A549 (cell line): ENCODE data around the gene TLCD3A. TPM values are rescaled to one million over a fixed set of nuclear protein-coding genes. Genes with fewer than 3 reads are reported as not detected.

Source experiments
- CBX8 ChIP-seq: fragments of 200-600 bp; sonication (generic); IDR thresholded peaks from 2 replicates; pipeline ENCODE4 v1.6.1; 2016
- EP300 ChIP-seq, 2 experiments: fragments of >200 bp; sonication (Bioruptor Twin); formaldehyde crosslinking; IDR thresholded peaks; 2 replicates in 1 of 2; 3 replicates in 1 of 2; pipeline ENCODE4 v1.6.1; 2016 to 2017
- FOXS1 ChIP-seq: fragments of 250-450 bp; sonication (Bioruptor Pico); IDR thresholded peaks from 2 replicates; pipeline ENCODE4 v1.5.0; 2020; ENCODE audit warnings: mild to moderate bottlenecking, moderate library complexity
- GATA3 ChIP-seq: IDR thresholded peaks from 2 replicates; pipeline ENCODE4 v1.6.1; 2012; ENCODE audit warnings: borderline replicate concordance
- HOXA7 ChIP-seq: fragments of 250-450 bp; sonication (Bioruptor Pico); IDR thresholded peaks from 2 replicates; pipeline ENCODE4 v1.5.0; 2020; ENCODE audit warnings: mild to moderate bottlenecking, moderate library complexity
- JUNB ChIP-seq: fragments of >200 bp; sonication (Bioruptor Twin); formaldehyde crosslinking; IDR thresholded peaks from 2 replicates; pipeline ENCODE4 v1.6.1; 2016
- MAFK ChIP-seq: fragments of 450-650 bp; IDR thresholded peaks from 2 replicates; pipeline ENCODE4 v1.6.1; 2014; ENCODE audit not compliant: partially characterized antibody
- NFE2L2 ChIP-seq: fragments of 150-350 bp; conservative IDR thresholded peaks from 2 replicates; pipeline ENCODE4 v1.6.1; 2014; ENCODE audit warnings: low read length
- NPAS2 ChIP-seq: fragments of 250-450 bp; sonication (Bioruptor Pico); IDR thresholded peaks from 2 replicates; pipeline ENCODE4 v1.8.0; 2022; ENCODE audit warnings: mild to moderate bottlenecking, moderate library complexity, borderline replicate concordance
- POLR2A ChIP-seq: IDR thresholded peaks from 2 replicates; pipeline ENCODE4 v1.6.1; 2012; ENCODE audit warnings: mild to moderate bottlenecking, low read length
- POLR2AphosphoS2 ChIP-seq: conservative IDR thresholded peaks from 2 replicates; pipeline ENCODE4 v1.6.1; 2012; ENCODE audit warnings: low read length, improper control_type of control experiment, inconsistent platforms
- RAD21 ChIP-seq, 2 experiments: fragments of >200 bp in 1 of 2; sonication (Bioruptor Twin) in 1 of 2; formaldehyde crosslinking in 1 of 2; IDR thresholded peaks in 1 of 2; conservative IDR thresholded peaks in 1 of 2; 2 replicates in 1 of 2; 3 replicates in 1 of 2; pipeline ENCODE4 v1.6.1; 2012 to 2018; ENCODE audit warnings: inconsistent platforms in 1 of 2
- RARB ChIP-seq: fragments of 250-450 bp; sonication (Bioruptor Pico); IDR thresholded peaks from 2 replicates; pipeline ENCODE4 v1.8.0; 2021; ENCODE audit warnings: mild to moderate bottlenecking, moderate library complexity
- RNF2 ChIP-seq: fragments of 200-600 bp; sonication (generic); IDR thresholded peaks from 2 replicates; pipeline ENCODE4 v1.6.1; 2016; ENCODE audit warnings: low read depth, mild to moderate bottlenecking, antibody characterized with exemption, moderate library complexity, borderline replicate concordance
- SMC3 ChIP-seq: fragments of >200 bp; sonication (Bioruptor Twin); formaldehyde crosslinking; IDR thresholded peaks from 3 replicates; pipeline ENCODE4 v1.6.1; 2018; ENCODE audit warnings: inconsistent platforms
- TFCP2L1 ChIP-seq: fragments of 250-450 bp; sonication (Bioruptor Pico); IDR thresholded peaks from 2 replicates; pipeline ENCODE4 v1.5.0; 2021; ENCODE audit warnings: mild to moderate bottlenecking
- ZSCAN20 ChIP-seq: fragments of 250-450 bp; sonication (Bioruptor Pico); IDR thresholded peaks from 2 replicates; pipeline ENCODE4 v1.8.0; 2022; ENCODE audit warnings: mild to moderate bottlenecking, moderate library complexity
- polyA plus RNA-seq, 4 experiments: library from polyadenylated mRNA; depleted of rRNA in 3 of 4; stranded (reverse); fragments of >200 nt; fragmentation: RNase III in 1 of 4; extraction: RNeasy Plus Mini Kit Qiagen cat#74134 plus additional on column Dnase treatment in 1 of 4; gene quantifications; 2 replicates in 3 of 4; 3 replicates in 1 of 4; pipeline ENCODE4 v1.2.3, GENCODE V29; 2011 to 2017
- TF ChIP-seq, protein P1 (sequence below): IDR thresholded peaks from 2 replicates; pipeline ENCODE4 v1.6.1; 2012
- TF ChIP-seq, protein P2 (sequence below): IDR thresholded peaks from 2 replicates; pipeline ENCODE4 v1.6.1; 2012
- TF ChIP-seq, protein P3 (sequence below): fragments of 250-450 bp; sonication (Bioruptor Pico); IDR thresholded peaks from 2 replicates; pipeline ENCODE4 v1.5.0; 2020; ENCODE audit warnings: low read depth, mild to moderate bottlenecking, moderate library complexity
- TF ChIP-seq, protein P4 (sequence below): fragments of 450-650 bp; IDR thresholded peaks from 2 replicates; pipeline ENCODE4 v1.6.1; 2014; ENCODE audit warnings: antibody characterized with exemption
- TF ChIP-seq, protein P5 (sequence below): fragments of 150-350 bp; IDR thresholded peaks from 2 replicates; pipeline ENCODE4 v1.6.1; 2014; ENCODE audit warnings: low read depth, mild to moderate bottlenecking, low read length
- TF ChIP-seq, protein P6 (sequence below): fragments of 250-450 bp; sonication (Bioruptor Pico); IDR thresholded peaks from 2 replicates; pipeline ENCODE4 v1.5.0; 2021; ENCODE audit warnings: mild to moderate bottlenecking, moderate library complexity, borderline replicate concordance
- TF ChIP-seq, protein P7 (sequence below): fragments of >200 bp; sonication (Bioruptor Twin); formaldehyde crosslinking; IDR thresholded peaks from 2 replicates; pipeline ENCODE4 v1.6.1; 2016
- TF ChIP-seq, protein P8 (sequence below): fragments of >200 bp; sonication (Bioruptor Twin); formaldehyde crosslinking; IDR thresholded peaks from 3 replicates; pipeline ENCODE4 v1.5.1; 2016

The TLCD3A gene
- polyA plus RNA-seq, 2 of the 4 experiments (the other 2 are of a cell fraction), result 29.5 to 31.5 TPM

DNA sequence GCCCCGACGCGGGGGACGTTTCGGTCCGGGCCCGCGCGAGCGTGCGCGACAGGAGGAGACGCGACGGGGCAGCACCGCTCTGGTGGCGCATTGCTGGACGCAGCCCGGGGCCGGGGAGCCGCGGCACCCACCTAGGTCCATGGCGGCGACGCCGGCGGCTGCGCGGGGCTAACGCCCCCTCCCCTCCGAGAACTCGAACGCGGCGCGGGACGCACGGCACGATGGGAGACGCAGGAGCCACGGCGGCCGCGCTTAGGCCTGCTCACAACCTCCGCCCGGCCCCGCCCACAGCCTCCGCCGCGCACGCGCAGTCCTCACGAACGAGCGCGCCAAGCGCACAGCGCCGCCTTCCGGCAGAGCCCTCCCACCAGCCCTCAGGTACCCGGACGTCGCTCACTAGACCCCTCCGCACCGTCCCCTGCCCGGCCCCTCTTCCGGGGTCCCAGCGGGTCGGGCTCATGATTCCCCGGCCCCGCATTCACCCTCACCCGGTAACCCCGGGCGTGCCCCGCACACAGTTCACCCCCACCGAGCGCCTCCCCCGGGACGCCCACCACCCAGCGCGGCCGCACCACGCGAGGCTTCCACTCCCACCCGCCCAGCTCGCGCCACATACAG lies 19.7 kb downstream of the TLCD3A start, which contains the start of gene GEMIN4 (continued):
- TF ChIP-seq, protein P1, sequence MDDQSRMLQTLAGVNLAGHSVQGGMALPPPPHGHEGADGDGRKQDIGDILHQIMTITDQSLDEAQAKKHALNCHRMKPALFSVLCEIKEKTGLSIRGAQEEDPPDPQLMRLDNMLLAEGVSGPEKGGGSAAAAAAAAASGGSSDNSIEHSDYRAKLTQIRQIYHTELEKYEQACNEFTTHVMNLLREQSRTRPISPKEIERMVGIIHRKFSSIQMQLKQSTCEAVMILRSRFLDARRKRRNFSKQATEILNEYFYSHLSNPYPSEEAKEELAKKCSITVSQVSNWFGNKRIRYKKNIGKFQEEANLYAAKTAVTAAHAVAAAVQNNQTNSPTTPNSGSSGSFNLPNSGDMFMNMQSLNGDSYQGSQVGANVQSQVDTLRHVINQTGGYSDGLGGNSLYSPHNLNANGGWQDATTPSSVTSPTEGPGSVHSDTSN, result peak; percentile 47; the same call in 1 of the 2 replicates
- TF ChIP-seq MAFK (no peak), ZSCAN20 (CRISPR knock-in tag) (no peak), GATA3 (no peak), EP300 (IDR thresholded peaks at IDR 0.05) (no peak), NFE2L2 (no peak), RNF2 (no peak), HOXA7 (CRISPR knock-in tag) (no peak), TFCP2L1 (CRISPR knock-in tag) (no peak; the same call in 1 of the 2 replicates), FOXS1 (CRISPR knock-in tag) (no peak), POLR2AphosphoS2 (no peak), RAD21 (conservative IDR thresholded peaks at IDR 0.05 in 1 of 2, IDR thresholded peaks at IDR 0.05 in 1 of 2) (peak; percentile 32 to 64; a peak in 4 of 5 replicates), CBX8 (no peak), RARB (CRISPR knock-in tag) (no peak), POLR2A (peak; percentile 92), JUNB (no peak), SMC3 (peak; percentile 74), NPAS2 (CRISPR knock-in tag) (no peak)
- TF ChIP-seq, protein P2, sequence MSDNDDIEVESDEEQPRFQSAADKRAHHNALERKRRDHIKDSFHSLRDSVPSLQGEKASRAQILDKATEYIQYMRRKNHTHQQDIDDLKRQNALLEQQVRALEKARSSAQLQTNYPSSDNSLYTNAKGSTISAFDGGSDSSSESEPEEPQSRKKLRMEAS, result peak; percentile 81
- TF ChIP-seq, protein P3, sequence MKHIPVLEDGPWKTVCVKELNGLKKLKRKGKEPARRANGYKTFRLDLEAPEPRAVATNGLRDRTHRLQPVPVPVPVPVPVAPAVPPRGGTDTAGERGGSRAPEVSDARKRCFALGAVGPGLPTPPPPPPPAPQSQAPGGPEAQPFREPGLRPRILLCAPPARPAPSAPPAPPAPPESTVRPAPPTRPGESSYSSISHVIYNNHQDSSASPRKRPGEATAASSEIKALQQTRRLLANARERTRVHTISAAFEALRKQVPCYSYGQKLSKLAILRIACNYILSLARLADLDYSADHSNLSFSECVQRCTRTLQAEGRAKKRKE (CRISPR knock-in tag), result no peak
- TF ChIP-seq, protein P4, sequence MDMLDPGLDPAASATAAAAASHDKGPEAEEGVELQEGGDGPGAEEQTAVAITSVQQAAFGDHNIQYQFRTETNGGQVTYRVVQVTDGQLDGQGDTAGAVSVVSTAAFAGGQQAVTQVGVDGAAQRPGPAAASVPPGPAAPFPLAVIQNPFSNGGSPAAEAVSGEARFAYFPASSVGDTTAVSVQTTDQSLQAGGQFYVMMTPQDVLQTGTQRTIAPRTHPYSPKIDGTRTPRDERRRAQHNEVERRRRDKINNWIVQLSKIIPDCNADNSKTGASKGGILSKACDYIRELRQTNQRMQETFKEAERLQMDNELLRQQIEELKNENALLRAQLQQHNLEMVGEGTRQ, result no peak
- TF ChIP-seq, protein P5, sequence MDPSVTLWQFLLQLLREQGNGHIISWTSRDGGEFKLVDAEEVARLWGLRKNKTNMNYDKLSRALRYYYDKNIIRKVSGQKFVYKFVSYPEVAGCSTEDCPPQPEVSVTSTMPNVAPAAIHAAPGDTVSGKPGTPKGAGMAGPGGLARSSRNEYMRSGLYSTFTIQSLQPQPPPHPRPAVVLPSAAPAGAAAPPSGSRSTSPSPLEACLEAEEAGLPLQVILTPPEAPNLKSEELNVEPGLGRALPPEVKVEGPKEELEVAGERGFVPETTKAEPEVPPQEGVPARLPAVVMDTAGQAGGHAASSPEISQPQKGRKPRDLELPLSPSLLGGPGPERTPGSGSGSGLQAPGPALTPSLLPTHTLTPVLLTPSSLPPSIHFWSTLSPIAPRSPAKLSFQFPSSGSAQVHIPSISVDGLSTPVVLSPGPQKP, result no peak
- TF ChIP-seq, protein P6, sequence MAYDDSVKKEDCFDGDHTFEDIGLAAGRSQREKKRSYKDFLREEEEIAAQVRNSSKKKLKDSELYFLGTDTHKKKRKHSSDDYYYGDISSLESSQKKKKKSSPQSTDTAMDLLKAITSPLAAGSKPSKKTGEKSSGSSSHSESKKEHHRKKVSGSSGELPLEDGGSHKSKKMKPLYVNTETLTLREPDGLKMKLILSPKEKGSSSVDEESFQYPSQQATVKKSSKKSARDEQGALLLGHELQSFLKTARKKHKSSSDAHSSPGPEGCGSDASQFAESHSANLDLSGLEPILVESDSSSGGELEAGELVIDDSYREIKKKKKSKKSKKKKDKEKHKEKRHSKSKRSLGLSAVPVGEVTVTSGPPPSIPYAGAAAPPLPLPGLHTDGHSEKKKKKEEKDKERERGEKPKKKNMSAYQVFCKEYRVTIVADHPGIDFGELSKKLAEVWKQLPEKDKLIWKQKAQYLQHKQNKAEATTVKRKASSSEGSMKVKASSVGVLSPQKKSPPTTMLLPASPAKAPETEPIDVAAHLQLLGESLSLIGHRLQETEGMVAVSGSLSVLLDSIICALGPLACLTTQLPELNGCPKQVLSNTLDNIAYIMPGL (CRISPR knock-in tag), result peak; percentile 31; the same call in 1 of the 2 replicates
- TF ChIP-seq, protein P7, sequence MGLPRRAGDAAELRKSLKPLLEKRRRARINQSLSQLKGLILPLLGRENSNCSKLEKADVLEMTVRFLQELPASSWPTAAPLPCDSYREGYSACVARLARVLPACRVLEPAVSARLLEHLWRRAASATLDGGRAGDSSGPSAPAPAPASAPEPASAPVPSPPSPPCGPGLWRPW, result no peak
- TF ChIP-seq, protein P8, sequence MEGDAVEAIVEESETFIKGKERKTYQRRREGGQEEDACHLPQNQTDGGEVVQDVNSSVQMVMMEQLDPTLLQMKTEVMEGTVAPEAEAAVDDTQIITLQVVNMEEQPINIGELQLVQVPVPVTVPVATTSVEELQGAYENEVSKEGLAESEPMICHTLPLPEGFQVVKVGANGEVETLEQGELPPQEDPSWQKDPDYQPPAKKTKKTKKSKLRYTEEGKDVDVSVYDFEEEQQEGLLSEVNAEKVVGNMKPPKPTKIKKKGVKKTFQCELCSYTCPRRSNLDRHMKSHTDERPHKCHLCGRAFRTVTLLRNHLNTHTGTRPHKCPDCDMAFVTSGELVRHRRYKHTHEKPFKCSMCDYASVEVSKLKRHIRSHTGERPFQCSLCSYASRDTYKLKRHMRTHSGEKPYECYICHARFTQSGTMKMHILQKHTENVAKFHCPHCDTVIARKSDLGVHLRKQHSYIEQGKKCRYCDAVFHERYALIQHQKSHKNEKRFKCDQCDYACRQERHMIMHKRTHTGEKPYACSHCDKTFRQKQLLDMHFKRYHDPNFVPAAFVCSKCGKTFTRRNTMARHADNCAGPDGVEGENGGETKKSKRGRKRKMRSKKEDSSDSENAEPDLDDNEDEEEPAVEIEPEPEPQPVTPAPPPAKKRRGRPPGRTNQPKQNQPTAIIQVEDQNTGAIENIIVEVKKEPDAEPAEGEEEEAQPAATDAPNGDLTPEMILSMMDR, result peak; percentile 97
